HUDEP-2 (cell line): ENCODE measurements around the gene OR2AE1.
A peak's percentile ranks its signal among the peaks of the same experiment; 100 is the strongest.

Experiments used
- DNase-seq, 76 experiments: peaks; one replicate each; lab custom pipeline; 2025; ENCODE audit not compliant: unreplicated experiment in 76 of 76; lab: John Stamatoyannopoulos, UW

Gene OR2AE1

GRCh38 chr7:99860281-99861127 lies 16.3 kb downstream of the OR2AE1 start:
- no peak for DNase-seq

DNA sequence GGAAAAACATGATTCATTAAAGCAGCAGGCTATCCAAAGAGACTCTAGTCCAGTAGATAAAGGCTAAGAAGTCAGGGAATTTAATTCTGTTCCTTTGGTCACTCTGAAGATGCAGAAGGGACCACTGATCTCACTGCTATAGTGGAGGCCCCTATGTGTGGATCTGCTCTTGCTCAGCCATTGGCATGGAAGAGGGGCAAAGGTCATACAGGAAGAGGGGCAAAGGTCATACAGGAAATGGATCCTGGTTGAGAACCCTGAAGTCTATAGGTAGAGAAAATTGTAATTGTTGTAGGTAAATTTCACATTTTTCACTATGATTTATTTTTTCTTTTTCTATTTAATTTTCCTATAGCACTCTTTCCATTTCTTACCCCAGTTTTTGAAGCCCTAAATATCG lies 21.6 kb downstream of the OR2AE1 start:
- DNase-seq: no peak

GRCh38 chr7:99848420-99849216 lies 28.2 kb downstream of the OR2AE1 start:
- no peak for DNase-seq

- no peak for DNase-seq
Measured at GRCh38 chr7:99844328-99844727, 32.5 kb downstream of the OR2AE1 start.

- no peak for DNase-seq
Measured at GRCh38 chr7:99843808-99844207, 33.0 kb downstream of the OR2AE1 start.

- DNase-seq: no peak
Measured at GRCh38 chr7:99842926-99843325, 33.9 kb downstream of the OR2AE1 start.

DNA sequence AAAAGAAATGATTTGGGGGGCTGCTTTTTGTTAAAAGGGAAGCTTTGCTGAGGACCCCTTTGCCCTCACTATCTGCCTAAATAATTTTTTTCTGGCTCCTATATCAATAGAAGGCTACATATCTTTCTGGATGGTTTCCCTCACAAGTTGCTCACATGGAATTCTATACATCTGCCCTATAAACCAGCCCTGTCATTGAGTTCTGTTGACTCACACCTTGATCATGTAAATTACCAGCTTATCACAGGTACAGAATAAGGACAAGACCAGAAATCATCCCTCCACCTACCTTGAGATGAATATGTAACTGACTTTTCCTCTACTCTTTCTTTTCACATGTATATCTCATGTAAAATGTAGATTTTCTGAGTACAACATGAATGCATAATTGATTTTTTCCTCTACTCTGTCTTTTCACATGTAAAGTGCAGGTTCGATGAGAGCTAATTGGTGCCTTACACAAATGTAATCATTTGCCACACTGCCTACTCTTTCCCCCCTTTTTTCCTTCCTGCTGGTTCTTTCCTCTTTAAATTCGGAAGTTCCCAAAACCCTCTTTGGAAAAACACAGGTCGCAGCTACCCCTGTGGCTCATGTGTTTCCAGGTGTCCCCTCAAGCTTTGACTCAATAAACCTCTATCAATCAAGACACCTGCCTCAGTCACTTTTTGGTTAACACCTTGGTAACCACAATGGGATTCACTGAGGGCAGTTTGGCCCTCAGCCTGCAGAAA lies 36.5 kb downstream of the OR2AE1 start:
- DNase-seq: no peak

DNA sequence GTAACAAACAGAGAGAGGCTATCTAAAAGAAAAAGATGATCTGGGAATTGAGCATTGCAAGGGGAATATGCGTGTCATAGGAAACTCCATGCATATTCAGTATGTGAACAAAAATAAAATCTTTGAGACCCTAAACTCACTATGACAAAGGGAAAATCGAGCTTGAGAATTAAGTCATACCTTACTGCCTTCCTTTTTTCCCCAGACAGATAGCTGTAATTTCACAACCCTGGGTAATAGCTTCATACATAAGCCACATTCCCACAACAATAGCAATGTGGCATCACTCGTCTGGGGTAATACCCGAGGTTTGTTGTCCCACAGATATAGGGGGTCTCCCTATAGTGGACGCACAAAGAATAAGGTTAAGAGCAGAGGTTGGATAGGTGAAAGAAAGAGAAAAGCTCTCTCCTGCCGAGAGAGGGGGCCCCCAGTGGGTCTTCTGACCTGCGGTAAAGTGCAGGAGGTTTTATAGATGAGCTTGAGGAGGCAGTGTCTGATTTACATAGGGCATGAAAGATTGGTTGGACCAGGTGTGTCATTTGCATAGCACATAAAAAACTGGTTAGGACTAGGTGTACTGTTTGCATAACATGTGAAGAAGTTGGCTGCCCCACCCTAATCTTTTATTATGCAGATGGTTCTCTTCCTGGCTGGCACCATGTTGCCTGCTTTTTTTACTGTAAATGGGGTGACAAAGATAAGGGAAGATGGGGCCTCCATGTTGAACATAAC lies 37.4 kb downstream of the OR2AE1 start:
- peak in 1 of 76 experiments; percentile 25 for DNase-seq

GRCh38 chr7:99837649-99838361 lies 39.0 kb downstream of the OR2AE1 start:
- no peak for DNase-seq

DNA sequence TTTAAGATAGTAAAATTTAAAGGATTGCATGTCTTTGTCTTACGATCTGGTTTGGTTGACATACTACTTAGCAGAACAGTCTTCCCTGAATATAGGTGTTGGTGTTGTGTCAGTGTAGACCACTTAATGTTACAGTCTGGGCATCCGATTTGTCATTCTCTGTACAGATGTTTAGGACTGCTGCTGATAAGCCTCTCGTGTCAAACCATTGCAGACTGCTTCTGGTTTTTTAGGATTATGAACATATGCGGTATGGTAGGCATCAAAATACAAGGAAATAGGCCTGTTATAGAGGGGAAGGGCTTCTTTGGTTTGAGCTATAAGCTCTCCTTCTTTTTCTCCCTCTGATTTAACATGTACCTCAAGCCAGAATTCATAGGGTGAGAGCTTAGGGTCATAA lies 41.6 kb downstream of the OR2AE1 start:
- DNase-seq: peak in 22 of 76 experiments; percentile 1 to 68 (median 28)

GRCh38 chr7:99834382-99834781 lies 42.5 kb downstream of the OR2AE1 start:
- no peak for DNase-seq

DNA sequence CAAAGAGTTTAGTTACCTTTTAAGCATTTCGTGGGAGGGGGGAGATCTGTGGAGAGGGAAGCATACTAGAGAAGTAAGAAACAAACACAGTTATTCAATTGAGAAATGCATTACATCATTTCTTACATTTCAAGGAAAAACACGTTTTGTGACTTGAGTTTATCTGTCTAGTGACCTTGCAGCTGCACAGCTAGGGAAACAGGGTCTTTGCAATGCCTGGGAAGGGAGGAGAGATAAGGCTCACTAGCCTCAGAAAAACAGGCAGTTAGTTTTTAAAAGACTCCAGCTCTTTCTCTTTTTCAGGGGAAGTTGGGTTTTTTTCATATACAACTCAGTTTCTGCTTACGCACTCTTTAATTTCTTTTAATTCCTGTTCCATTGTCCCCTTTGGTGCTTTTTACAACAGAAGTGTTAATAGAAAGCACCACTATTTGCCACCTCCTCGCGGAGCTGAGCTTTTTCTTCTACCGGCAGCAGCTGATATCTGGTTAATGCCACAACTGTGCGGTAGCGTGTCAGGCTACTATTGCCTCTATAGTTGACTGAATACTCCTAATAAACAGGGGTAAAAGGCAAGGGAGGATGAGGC lies 43.5 kb downstream of the OR2AE1 start:
- DNase-seq: peak in 34 of 76 experiments; percentile 3 to 68 (median 30)

- peak in 2 of 76 experiments; percentile 13 to 22 for DNase-seq
Measured at GRCh38 chr7:99831595-99831994, 45.2 kb downstream of the OR2AE1 start.

DNA sequence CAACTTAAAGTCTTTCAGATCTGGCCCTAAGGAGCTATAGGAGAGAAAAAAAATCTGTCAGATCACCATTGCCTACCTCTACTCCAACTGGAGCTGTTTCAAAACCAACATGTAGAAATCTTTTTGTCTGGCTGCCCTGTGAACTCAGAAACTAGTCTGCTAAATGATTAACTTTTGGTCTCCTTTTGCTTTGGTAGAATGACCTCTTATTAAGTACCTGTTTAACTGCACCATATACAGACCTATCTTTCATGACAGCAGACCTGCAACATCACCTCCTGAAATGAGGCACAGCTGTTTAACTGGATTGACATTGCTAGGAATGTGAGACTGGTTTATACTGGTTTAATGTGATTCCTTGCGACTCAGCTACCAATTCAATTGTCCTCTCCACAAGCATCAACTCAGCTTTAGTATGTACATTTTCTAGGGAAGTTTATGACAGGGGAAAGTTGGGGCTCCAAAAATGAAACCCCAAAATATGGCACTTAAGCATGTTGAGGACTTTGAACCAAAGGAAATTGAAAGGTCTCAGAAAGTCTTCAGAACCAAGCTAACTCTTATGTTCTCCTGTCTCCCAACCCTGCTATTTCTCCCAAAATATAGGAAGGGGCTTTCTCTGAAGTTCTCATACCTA lies 47.2 kb downstream of the OR2AE1 start:
- no peak for DNase-seq

DNA sequence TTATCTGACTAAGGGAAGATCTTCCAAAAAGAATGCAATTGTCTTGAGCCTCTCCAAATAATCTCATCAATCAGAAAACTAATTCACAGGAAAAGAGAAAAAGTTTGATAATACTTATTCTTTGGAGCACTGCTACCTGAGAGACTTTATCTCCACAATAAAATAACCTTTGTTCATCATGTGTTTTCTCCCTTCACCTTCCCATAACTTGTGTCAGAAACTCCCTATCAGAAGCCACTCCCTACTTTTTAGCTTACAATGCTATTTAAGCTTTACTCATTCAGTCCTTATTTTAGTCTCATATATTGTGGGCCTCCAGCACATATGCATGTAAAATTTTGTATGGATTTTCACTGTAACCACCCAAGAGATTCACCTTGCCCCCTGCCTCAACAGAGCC lies 48.0 kb downstream of the OR2AE1 start:
- no peak for DNase-seq

- DNase-seq: no peak
Measured at GRCh38 chr7:99827040-99827778, 49.6 kb downstream of the OR2AE1 start.
